ENCODE data around the gene PLCB1.

Gene PLCB1

DNA sequence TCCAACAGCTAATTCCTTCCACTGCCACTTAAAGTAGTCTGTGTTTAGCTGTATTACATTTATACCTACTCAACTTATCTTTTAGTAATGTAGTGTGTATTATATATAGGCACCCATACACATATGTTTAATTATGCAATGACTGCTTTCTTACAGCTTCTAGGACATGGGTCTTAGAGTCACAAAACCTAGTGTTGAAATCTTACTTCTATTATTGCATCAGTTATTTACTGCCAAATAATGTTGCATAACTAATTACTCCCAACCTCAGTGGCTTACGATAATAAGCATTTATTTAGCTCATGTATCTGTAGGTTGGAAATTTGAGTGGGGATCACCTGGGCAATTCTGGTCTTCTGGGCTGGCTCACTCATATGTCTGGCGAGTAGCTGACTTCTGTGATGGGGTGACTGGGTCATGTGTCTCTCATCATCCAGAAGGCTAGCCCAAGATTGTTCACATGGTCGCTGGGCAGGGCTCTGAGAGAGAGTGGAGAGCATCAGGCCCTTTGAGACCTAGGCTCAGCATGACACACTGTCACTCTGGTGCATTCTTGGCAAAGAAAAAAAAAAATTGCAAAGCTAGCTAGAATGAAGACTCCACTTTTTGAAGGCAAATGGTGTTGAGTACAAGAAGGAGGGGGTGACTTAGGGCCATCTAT lies 187.0 kb downstream of the PLCB1 start:
- H3K4me3 ChIP-seq (ENCODE audit: low read length) = no peak overlapping the region
- H3K27ac ChIP-seq (ENCODE audit: low read depth, low read length) = no peak overlapping the region
- no peaks in the 10 kb centered on the region for H3K9me3 ChIP-seq (ENCODE audit: control insufficient read depth, insufficient read depth, low read length)
- no peak overlapping the region for H3K4me2 ChIP-seq (ENCODE audit: low read length)
- no peaks in the 10 kb centered on the region for H3K4me1 ChIP-seq (ENCODE audit: control insufficient read depth, low read length)
- TF ChIP-seq, protein P1, sequence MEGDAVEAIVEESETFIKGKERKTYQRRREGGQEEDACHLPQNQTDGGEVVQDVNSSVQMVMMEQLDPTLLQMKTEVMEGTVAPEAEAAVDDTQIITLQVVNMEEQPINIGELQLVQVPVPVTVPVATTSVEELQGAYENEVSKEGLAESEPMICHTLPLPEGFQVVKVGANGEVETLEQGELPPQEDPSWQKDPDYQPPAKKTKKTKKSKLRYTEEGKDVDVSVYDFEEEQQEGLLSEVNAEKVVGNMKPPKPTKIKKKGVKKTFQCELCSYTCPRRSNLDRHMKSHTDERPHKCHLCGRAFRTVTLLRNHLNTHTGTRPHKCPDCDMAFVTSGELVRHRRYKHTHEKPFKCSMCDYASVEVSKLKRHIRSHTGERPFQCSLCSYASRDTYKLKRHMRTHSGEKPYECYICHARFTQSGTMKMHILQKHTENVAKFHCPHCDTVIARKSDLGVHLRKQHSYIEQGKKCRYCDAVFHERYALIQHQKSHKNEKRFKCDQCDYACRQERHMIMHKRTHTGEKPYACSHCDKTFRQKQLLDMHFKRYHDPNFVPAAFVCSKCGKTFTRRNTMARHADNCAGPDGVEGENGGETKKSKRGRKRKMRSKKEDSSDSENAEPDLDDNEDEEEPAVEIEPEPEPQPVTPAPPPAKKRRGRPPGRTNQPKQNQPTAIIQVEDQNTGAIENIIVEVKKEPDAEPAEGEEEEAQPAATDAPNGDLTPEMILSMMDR (IDR thresholded peaks at IDR 0.05; ENCODE audit: low read depth, low read length, poor library complexity, severe bottlenecking) = no peak
- no peak for TF ChIP-seq EZH2phosphoT487 (IDR thresholded peaks at IDR 0.05; ENCODE audit: borderline replicate concordance, low read length)
- H3K79me2 ChIP-seq (ENCODE audit: control insufficient read depth, low read length) = no peaks in the 10 kb centered on the region
- H3K36me3 ChIP-seq (ENCODE audit: control insufficient read depth, low read length) = no peaks in the 10 kb centered on the region
- no peaks in the 10 kb centered on the region for H4K20me1 ChIP-seq (ENCODE audit: control insufficient read depth, insufficient read depth, low read depth, low read length)
- no peaks in the 10 kb centered on the region for H3K27me3 ChIP-seq (ENCODE audit: control insufficient read depth, low read length)
- no peaks in the 10 kb centered on the region for H3K9me2 ChIP-seq (replicated peaks; ENCODE audit: control insufficient read depth, low read length)
- H3F3A ChIP-seq (ENCODE audit: control insufficient read depth, insufficient read depth) = no peaks in the 10 kb centered on the region

DNA sequence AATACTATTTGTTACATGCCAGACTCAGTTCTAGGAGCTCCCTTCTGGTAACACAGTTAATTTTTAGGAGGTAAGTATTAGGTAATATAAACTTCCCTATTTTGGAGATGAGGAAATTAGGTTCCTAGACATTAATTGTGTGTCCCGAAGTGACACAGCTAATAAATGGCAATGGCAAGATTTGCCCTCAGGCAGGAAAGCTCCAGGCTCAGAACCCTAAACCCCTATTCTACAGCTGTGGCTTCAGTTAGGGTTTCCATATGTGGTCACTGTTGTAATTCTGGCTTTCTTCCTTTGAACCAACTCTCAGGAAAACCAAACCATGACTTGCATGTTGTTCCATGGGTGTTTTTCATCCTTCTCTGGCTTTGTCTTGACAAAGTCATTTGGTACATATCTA lies 188.2 kb downstream of the PLCB1 start:
- Histone ChIP-seq H3K27ac (ENCODE audit: low read depth, low read length) (no peak overlapping the region), H3K79me2 (ENCODE audit: control insufficient read depth, low read length) (no peaks in the 10 kb centered on the region), H3K4me3 (ENCODE audit: low read length) (no peak overlapping the region), H3K4me1 (ENCODE audit: control insufficient read depth, low read length) (no peaks in the 10 kb centered on the region), H3K4me2 (ENCODE audit: low read length) (no peak overlapping the region), H3F3A (ENCODE audit: control insufficient read depth, insufficient read depth) (no peaks in the 10 kb centered on the region), H3K9me2 (replicated peaks; ENCODE audit: control insufficient read depth, low read length) (no peaks in the 10 kb centered on the region), H3K36me3 (ENCODE audit: control insufficient read depth, low read length) (no peaks in the 10 kb centered on the region), H3K9me3 (ENCODE audit: control insufficient read depth, insufficient read depth, low read length) (no peaks in the 10 kb centered on the region), H3K27me3 (ENCODE audit: control insufficient read depth, low read length) (no peaks in the 10 kb centered on the region), H4K20me1 (ENCODE audit: control insufficient read depth, insufficient read depth, low read depth, low read length) (no peaks in the 10 kb centered on the region)
- TF ChIP-seq, protein P1 (IDR thresholded peaks at IDR 0.05; ENCODE audit: low read depth, low read length, poor library complexity, severe bottlenecking) = no peak
- no peak for TF ChIP-seq EZH2phosphoT487 (IDR thresholded peaks at IDR 0.05; ENCODE audit: borderline replicate concordance, low read length)

DNA sequence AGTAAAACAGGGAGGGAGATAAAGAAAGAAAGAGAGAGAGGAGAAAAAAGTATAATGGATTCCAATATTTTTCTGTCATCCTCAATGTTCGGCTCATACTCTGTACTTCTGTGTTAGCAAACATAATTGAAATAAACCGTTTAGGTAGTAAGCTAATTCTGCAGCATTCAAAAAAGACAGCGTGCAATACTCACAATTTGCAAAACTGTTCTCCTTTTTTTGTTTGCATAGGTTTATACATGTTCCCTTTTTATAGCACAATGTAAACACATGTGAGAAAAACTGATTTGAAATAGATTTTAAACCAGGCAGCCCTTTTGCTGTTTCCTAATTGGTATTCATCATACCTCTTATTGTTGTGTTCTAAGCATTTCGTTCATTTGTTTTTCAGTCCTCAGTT lies 188.9 kb downstream of the PLCB1 start:
- H3K9me3 ChIP-seq (ENCODE audit: control insufficient read depth, insufficient read depth, low read length) = no peaks in the 10 kb centered on the region
- H3K79me2 ChIP-seq (ENCODE audit: control insufficient read depth, low read length) = no peaks in the 10 kb centered on the region
- no peaks in the 10 kb centered on the region for H3K36me3 ChIP-seq (ENCODE audit: control insufficient read depth, low read length)
- no peak overlapping the region for H3K4me3 ChIP-seq (ENCODE audit: low read length)
- no peaks in the 10 kb centered on the region for H4K20me1 ChIP-seq (ENCODE audit: control insufficient read depth, insufficient read depth, low read depth, low read length)
- H3F3A ChIP-seq (ENCODE audit: control insufficient read depth, insufficient read depth) = no peaks in the 10 kb centered on the region
- H3K4me1 ChIP-seq (ENCODE audit: control insufficient read depth, low read length) = no peaks in the 10 kb centered on the region
- TF ChIP-seq, protein P1 (IDR thresholded peaks at IDR 0.05; ENCODE audit: low read depth, low read length, poor library complexity, severe bottlenecking) = no peak
- no peak for TF ChIP-seq EZH2phosphoT487 (IDR thresholded peaks at IDR 0.05; ENCODE audit: borderline replicate concordance, low read length)
- no peak overlapping the region for H3K4me2 ChIP-seq (ENCODE audit: low read length)
- H3K27me3 ChIP-seq (ENCODE audit: control insufficient read depth, low read length) = 0 out of 2 replicates have a peak, but pooled peaks cover 2% of the 10 kb centered on the region
- no peak overlapping the region for H3K27ac ChIP-seq (ENCODE audit: low read depth, low read length)
- no peaks in the 10 kb centered on the region for H3K9me2 ChIP-seq (replicated peaks; ENCODE audit: control insufficient read depth, low read length)
